Measurements from ENCODE around the gene FBXW11. TPM values are rescaled to one million over a fixed set of nuclear protein-coding genes. Genes with fewer than 3 reads are reported as not detected.

FBXW11 gene
- total and polyA plus RNA-seq, 2 of the 13 experiments (the other 11 are each of a cell fraction or from before 2014, with no cell fraction given) = 31.7 to 53.6 TPM

GRCh38 chr5:171848486-171848885 is 158.0 kb downstream of the FBXW11 start (continued):
- TF ChIP-seq ZNF770 (CRISPR knock-in tag; IDR thresholded peaks at IDR 0.05) = no peak
- TF ChIP-seq, protein P1, sequence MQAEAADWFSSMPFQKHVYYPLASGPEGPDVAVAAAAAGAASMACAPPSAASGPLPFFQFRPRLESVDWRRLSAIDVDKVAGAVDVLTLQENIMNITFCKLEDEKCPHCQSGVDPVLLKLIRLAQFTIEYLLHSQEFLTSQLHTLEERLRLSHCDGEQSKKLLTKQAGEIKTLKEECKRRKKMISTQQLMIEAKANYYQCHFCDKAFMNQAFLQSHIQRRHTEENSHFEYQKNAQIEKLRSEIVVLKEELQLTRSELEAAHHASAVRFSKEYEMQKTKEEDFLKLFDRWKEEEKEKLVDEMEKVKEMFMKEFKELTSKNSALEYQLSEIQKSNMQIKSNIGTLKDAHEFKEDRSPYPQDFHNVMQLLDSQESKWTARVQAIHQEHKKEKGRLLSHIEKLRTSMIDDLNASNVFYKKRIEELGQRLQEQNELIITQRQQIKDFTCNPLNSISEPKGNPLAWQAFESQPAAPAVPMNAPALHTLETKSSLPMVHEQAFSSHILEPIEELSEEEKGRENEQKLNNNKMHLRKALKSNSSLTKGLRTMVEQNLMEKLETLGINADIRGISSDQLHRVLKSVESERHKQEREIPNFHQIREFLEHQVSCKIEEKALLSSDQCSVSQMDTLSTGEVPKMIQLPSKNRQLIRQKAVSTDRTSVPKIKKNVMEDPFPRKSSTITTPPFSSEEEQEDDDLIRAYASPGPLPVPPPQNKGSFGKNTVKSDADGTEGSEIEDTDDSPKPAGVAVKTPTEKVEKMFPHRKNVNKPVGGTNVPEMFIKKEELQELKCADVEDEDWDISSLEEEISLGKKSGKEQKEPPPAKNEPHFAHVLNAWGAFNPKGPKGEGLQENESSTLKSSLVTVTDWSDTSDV (CRISPR knock-in tag; IDR thresholded peaks at IDR 0.05) = no peak

DNA sequence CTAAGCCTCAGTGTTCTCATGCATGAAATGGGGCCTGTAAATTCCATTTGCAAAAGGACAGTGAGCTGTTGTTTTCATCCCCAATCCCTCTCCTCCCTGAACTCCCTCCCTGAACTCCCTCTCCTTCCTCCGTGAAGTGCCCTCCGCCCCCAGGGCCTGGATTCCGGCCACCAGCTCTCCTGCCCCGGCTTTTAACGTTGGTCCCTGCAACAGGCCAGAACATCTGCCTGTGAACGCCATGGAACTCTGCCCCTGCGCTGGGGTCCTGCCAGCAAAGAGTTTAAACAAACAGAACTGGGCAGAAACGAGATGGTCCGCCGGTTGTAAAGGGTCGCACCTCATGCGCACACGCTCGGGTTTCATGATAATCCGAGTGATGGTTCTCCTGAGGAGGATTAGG is 158.4 kb downstream of the FBXW11 start:
- no peak for ATAC-seq
- H3K79me2 ChIP-seq (ENCODE audit: insufficient read depth, low read length) = no peaks in the 10 kb centered on the region
- in situ Hi-C loops (cut with HindIII; ENCODE audit: extremely low pct_ligation_motif_present, low pct_unique_long_range_greater_than_20kb) (no loop called here), intact Hi-C loops (cut with micrococcal nuclease; ENCODE audit: unreplicated experiment) (no loop called here)
- H4K20me1 ChIP-seq (ENCODE audit: insufficient read depth, low read length) = no peaks in the 10 kb centered on the region
- no peaks in the 10 kb centered on the region for H3K9me3 ChIP-seq (ENCODE audit: low read length)
- CTCF ChIA-PET (ENCODE audit: low intra/inter-chr PET ratio, low total read pairs) = no interaction called here
- no peaks in the 10 kb centered on the region for H3K36me3 ChIP-seq (replicated peaks in 1 of 2; ENCODE audit: control insufficient read depth in 1 of 2, insufficient read depth in 2 of 2, low read length in 2 of 2)
- H3K4me3 ChIP-seq (replicated peaks in 1 of 3; ENCODE audit: insufficient read depth in 1 of 3, low read depth in 2 of 3, low read length in 3 of 3) = no peak overlapping the region
- POLR2A ChIA-PET = no interaction called here
- 66% methylated on average over 15 of the region's 15 CpGs for WGBS (ENCODE audit: low lambda C conversion rate)
- BruUV-seq (replicated peaks) = no TSS peak
- no peak for FAIRE-seq
- no peaks in the 10 kb centered on the region for H3K4me1 ChIP-seq (ENCODE audit: insufficient read depth, low read length)
- H2AFZ ChIP-seq (ENCODE audit: low read length) = no peak overlapping the region
- DNase-seq (ENCODE audit: low spot score) = no peak
- H3K4me2 ChIP-seq (ENCODE audit: low read depth, low read length) = no peak overlapping the region
- no peaks in the 10 kb centered on the region for H3K27me3 ChIP-seq (ENCODE audit: control insufficient read depth in 1 of 2, insufficient read depth in 2 of 2, low read length in 2 of 2)
- no peak overlapping the region for H3K27ac ChIP-seq (ENCODE audit: extremely low read length, insufficient read depth, low read length)
- no peak overlapping the region for H3K9ac ChIP-seq (ENCODE audit: insufficient read depth, low read depth, low read length)
- no peak for TF ChIP-seq ZNF280D (CRISPR knock-in tag; IDR thresholded peaks at IDR 0.05)
- TF ChIP-seq, protein P2, sequence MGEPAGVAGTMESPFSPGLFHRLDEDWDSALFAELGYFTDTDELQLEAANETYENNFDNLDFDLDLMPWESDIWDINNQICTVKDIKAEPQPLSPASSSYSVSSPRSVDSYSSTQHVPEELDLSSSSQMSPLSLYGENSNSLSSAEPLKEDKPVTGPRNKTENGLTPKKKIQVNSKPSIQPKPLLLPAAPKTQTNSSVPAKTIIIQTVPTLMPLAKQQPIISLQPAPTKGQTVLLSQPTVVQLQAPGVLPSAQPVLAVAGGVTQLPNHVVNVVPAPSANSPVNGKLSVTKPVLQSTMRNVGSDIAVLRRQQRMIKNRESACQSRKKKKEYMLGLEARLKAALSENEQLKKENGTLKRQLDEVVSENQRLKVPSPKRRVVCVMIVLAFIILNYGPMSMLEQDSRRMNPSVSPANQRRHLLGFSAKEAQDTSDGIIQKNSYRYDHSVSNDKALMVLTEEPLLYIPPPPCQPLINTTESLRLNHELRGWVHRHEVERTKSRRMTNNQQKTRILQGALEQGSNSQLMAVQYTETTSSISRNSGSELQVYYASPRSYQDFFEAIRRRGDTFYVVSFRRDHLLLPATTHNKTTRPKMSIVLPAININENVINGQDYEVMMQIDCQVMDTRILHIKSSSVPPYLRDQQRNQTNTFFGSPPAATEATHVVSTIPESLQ (CRISPR knock-in tag; conservative IDR thresholded peaks at IDR 0.05) = no peak
- no peak for TF ChIP-seq ZNF784 (CRISPR knock-in tag; IDR thresholded peaks at IDR 0.05; ENCODE audit: borderline replicate concordance)
- TF ChIP-seq NFATC3 (CRISPR knock-in tag; IDR thresholded peaks at IDR 0.05) = no peak
- no peak for TF ChIP-seq SP5 (CRISPR knock-in tag; IDR thresholded peaks at IDR 0.05; ENCODE audit: borderline replicate concordance, low read depth)
- no peak for TF ChIP-seq ZBTB7B (CRISPR knock-in tag; IDR thresholded peaks at IDR 0.05)
- TF ChIP-seq, protein P3, sequence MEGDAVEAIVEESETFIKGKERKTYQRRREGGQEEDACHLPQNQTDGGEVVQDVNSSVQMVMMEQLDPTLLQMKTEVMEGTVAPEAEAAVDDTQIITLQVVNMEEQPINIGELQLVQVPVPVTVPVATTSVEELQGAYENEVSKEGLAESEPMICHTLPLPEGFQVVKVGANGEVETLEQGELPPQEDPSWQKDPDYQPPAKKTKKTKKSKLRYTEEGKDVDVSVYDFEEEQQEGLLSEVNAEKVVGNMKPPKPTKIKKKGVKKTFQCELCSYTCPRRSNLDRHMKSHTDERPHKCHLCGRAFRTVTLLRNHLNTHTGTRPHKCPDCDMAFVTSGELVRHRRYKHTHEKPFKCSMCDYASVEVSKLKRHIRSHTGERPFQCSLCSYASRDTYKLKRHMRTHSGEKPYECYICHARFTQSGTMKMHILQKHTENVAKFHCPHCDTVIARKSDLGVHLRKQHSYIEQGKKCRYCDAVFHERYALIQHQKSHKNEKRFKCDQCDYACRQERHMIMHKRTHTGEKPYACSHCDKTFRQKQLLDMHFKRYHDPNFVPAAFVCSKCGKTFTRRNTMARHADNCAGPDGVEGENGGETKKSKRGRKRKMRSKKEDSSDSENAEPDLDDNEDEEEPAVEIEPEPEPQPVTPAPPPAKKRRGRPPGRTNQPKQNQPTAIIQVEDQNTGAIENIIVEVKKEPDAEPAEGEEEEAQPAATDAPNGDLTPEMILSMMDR (CRISPR knock-in tag; IDR thresholded peaks at IDR 0.05) = no peak
- no peak for TF ChIP-seq ZSCAN22 (CRISPR knock-in tag; IDR thresholded peaks at IDR 0.05)

Measured in HepG2 (cell line).